Measurements from ENCODE around the gene CREB5. TPM values are rescaled to one million over a fixed set of nuclear protein-coding genes. Genes with fewer than 3 reads are reported as not detected.

The CREB5 gene
- total RNA-seq, 1 experiment from 2014 or later, result 1.3 TPM

GRCh38 chr7:28564755-28565374 is 152.5 kb downstream of the CREB5 start (continued):
- no peak for TF ChIP-seq ZNF512 (CRISPR knock-in tag; IDR thresholded peaks at IDR 0.05; ENCODE audit: borderline replicate concordance)

GRCh38 chr7:28565980-28566379 is 153.7 kb downstream of the CREB5 start:
- ChIA-PET CTCF (no interaction called here), POLR2A (no interaction called here)
- Mint-ChIP-seq H3K9me3 (no peaks in the 10 kb centered on the region; the same call in 1 of the 2 replicates), H3K27ac (no peak overlapping the region), H3K27me3 (ENCODE audit: low read depth) (no peaks in the 10 kb centered on the region), H3K36me3 (no peaks in the 10 kb centered on the region), H3K4me3 (no peak overlapping the region), H3K4me1 (peaks cover 3% of the 10 kb centered on the region)
- TF ChIP-seq E2F4 (CRISPR knock-in tag; IDR thresholded peaks at IDR 0.05; ENCODE audit: borderline replicate concordance, low read depth), result no peak
- TF ChIP-seq GRHL2 (CRISPR knock-in tag; IDR thresholded peaks at IDR 0.05; ENCODE audit: insufficient replicate concordance, severe bottlenecking), result no peak
- no peak for ATAC-seq
- DNase-seq (ENCODE audit: low spot score), result no peak

DNA sequence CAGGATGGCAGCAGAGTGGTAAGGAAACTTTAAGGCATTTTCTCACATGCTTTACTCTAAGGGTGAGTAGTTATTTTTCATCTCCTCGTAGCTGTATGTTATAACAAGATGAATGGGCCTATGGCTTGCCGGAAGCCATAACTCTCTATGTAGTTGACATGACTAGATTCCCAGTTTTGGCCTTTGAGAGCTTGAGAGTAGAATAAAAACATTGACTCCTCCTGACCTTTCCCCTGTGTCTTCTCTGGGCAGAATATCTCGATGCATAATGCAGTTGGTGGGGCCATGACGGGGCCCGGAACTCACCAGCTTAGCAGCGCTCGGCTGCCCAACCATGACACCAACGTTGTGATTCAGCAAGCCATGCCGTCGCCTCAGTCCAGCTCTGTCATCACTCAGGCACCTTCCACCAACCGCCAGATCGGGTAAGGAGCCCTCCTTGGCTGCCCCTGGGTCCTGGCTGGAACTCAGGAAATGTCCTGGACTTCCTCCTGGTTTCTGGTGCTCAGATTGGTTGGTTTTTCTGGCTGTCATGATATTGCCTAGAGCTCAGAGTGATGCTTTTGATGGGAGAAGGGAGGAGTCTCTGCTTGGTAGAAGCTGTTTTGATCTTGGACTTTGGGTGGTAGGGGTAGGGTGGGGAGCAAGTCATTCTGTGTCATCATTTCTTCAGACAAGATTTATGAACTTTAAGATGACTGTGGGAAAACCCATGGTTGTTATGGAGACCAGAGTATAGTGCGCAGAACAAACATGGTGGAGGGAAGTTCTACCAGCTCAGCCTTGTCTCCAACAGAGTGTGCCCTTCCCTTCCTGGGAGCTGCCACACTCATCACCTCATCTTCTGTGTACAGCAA is 158.0 kb downstream of the CREB5 start:
- Mint-ChIP-seq H3K36me3 (no peaks in the 10 kb centered on the region), H3K4me1 (peaks cover 29% of the 10 kb centered on the region), H3K27ac (no peak overlapping the region), H3K9me3 (no peaks in the 10 kb centered on the region; the same call in 1 of the 2 replicates), H3K4me3 (no peak overlapping the region), H3K27me3 (ENCODE audit: low read depth) (no peaks in the 10 kb centered on the region)
- ATAC-seq (no peak), DNase-seq (ENCODE audit: low spot score) (no peak)
- ChIA-PET CTCF (interaction anchor here (0.7 to 0.8 kb wide), 2 partner anchors 33 to 158 kb away, joined by 3 read pairs; partner anchors contain the start of gene CREB5), POLR2A (no interaction called here)
- no peak for TF ChIP-seq NFYB (CRISPR knock-in tag; conservative IDR thresholded peaks at IDR 0.05; ENCODE audit: low read depth)
- no peak for TF ChIP-seq TEAD4 (CRISPR knock-in tag; IDR thresholded peaks at IDR 0.05)
- no peak for TF ChIP-seq NR2C2 (CRISPR knock-in tag; IDR thresholded peaks at IDR 0.05)
- TF ChIP-seq NFATC4 (CRISPR knock-in tag; IDR thresholded peaks at IDR 0.05), result no peak
- no peak for TF ChIP-seq FOXP1 (CRISPR knock-in tag; IDR thresholded peaks at IDR 0.05; ENCODE audit: borderline replicate concordance)
- no peak for TF ChIP-seq STAT6 (CRISPR knock-in tag; conservative IDR thresholded peaks at IDR 0.05; ENCODE audit: low read depth)
- TF ChIP-seq ZNF263 (CRISPR knock-in tag; IDR thresholded peaks at IDR 0.05; ENCODE audit: low read depth), result no peak
- TF ChIP-seq HMGXB4 (CRISPR knock-in tag; IDR thresholded peaks at IDR 0.05), result no peak
- TF ChIP-seq, protein P1, sequence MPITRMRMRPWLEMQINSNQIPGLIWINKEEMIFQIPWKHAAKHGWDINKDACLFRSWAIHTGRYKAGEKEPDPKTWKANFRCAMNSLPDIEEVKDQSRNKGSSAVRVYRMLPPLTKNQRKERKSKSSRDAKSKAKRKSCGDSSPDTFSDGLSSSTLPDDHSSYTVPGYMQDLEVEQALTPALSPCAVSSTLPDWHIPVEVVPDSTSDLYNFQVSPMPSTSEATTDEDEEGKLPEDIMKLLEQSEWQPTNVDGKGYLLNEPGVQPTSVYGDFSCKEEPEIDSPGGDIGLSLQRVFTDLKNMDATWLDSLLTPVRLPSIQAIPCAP (CRISPR knock-in tag; IDR thresholded peaks at IDR 0.05), result no peak
- TF ChIP-seq EMX1 (CRISPR knock-in tag; IDR thresholded peaks at IDR 0.05), result no peak
- no peak for TF ChIP-seq FOXJ3 (CRISPR knock-in tag; IDR thresholded peaks at IDR 0.05; ENCODE audit: borderline replicate concordance)
- no peak for TF ChIP-seq IRF2 (CRISPR knock-in tag; IDR thresholded peaks at IDR 0.05; ENCODE audit: borderline replicate concordance, low read depth)
- TF ChIP-seq, protein P2, sequence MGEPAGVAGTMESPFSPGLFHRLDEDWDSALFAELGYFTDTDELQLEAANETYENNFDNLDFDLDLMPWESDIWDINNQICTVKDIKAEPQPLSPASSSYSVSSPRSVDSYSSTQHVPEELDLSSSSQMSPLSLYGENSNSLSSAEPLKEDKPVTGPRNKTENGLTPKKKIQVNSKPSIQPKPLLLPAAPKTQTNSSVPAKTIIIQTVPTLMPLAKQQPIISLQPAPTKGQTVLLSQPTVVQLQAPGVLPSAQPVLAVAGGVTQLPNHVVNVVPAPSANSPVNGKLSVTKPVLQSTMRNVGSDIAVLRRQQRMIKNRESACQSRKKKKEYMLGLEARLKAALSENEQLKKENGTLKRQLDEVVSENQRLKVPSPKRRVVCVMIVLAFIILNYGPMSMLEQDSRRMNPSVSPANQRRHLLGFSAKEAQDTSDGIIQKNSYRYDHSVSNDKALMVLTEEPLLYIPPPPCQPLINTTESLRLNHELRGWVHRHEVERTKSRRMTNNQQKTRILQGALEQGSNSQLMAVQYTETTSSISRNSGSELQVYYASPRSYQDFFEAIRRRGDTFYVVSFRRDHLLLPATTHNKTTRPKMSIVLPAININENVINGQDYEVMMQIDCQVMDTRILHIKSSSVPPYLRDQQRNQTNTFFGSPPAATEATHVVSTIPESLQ (CRISPR knock-in tag; IDR thresholded peaks at IDR 0.05), result no peak
- TF ChIP-seq FOXK1 (CRISPR knock-in tag; IDR thresholded peaks at IDR 0.05), result no peak
- TF ChIP-seq TP53 (CRISPR knock-in tag; IDR thresholded peaks at IDR 0.05), result no peak
- no peak for TF ChIP-seq OVOL2 (CRISPR knock-in tag; IDR thresholded peaks at IDR 0.05; ENCODE audit: borderline replicate concordance)
